ENCODE data around the gene TMEM43. TPM values are rescaled to one million over a fixed set of nuclear protein-coding genes. Genes with fewer than 3 reads are reported as not detected.

Gene TMEM43
- total RNA-seq, 1 donor from 2014 or later: 79.2 TPM

DNA sequence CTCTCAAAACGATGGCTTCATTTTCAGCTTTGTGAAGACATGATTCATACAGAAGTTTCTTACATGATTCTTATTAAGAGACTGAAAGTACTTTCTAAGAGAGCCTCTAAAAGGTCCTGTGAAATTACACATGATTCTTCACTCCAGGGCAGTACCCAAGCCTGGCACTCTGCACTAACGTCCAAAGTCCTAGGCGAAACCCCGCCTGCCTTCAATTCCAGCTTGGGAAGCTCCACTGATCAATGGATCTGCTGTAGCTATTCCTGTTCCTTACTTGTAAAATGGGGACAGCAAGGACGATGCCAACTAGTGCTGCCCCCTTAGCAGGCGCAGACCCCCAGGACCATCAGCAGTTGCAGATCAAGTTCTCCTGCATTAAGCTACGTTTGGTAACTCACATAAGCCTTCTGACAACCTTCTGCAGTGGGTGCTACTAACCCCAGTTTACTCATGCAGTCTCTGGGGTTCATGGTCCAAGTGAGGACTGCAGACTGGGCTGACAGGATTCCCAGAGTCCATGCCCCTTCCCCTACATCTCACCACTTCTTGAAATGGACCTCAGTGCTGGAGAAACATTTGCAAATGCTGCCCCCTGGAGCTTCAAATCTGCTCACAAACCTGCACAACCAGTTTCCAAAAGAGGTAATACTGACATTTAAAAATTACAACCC is 10.8 kb upstream of the TMEM43 start:
- H3K9ac ChIP-seq (ENCODE audit: low read length): no peak overlapping the region
- FAIRE-seq: no peak
- no peaks in the 10 kb centered on the region for H3K9me3 ChIP-seq (ENCODE audit: insufficient read depth, low read depth, low read length)
- H3K79me2 ChIP-seq (ENCODE audit: insufficient read depth, low read length): no peaks in the 10 kb centered on the region
- no peaks in the 10 kb centered on the region for H3K27me3 Mint-ChIP-seq (ENCODE audit: low read depth, unreplicated experiment)
- no peak overlapping the region for H3K4me3 Mint-ChIP-seq (ENCODE audit: unreplicated experiment)
- no peak for TF ChIP-seq EZH2 (IDR thresholded peaks at IDR 0.05; ENCODE audit: insufficient read depth, low read length)
- no peak for TF ChIP-seq CTCF (IDR thresholded peaks at IDR 0.05; ENCODE audit: insufficient read depth, low read depth, low read length)
- H3K36me3 ChIP-seq (ENCODE audit: insufficient read depth, low read length): peaks cover 18% of the 10 kb centered on the region
- no peak for DNase-seq (ENCODE audit: low read depth)
- H4K20me1 ChIP-seq (ENCODE audit: insufficient read depth, low read length): peaks cover 5% of the 10 kb centered on the region
- no peak overlapping the region for H3K4me2 ChIP-seq (ENCODE audit: low read length)
- H3K27ac ChIP-seq (ENCODE audit: low read depth, low read length): no peak overlapping the region
- H3K4me1 Mint-ChIP-seq (ENCODE audit: low read depth, unreplicated experiment): no peaks in the 10 kb centered on the region
- H3K27me3 ChIP-seq (ENCODE audit: insufficient read depth, low read length): no peaks in the 10 kb centered on the region
- H2AFZ ChIP-seq (ENCODE audit: low read depth, low read length): no peak overlapping the region
- H3K36me3 Mint-ChIP-seq (ENCODE audit: low read depth, unreplicated experiment): peaks cover 18% of the 10 kb centered on the region
- peaks cover 1% of the 10 kb centered on the region for H3K9me3 Mint-ChIP-seq (ENCODE audit: unreplicated experiment)
- H3K4me1 ChIP-seq (ENCODE audit: insufficient read depth, low read length): no peaks in the 10 kb centered on the region
- H3K4me3 ChIP-seq (ENCODE audit: insufficient read depth, low read depth, low read length): no peak overlapping the region
- no peak overlapping the region for H3K27ac Mint-ChIP-seq (ENCODE audit: unreplicated experiment)

GRCh38 chr3:14117468-14118399 is 7.1 kb upstream of the TMEM43 start:
- no peaks in the 10 kb centered on the region for H3K4me1 ChIP-seq (ENCODE audit: insufficient read depth, low read length)
- no peaks in the 10 kb centered on the region for H3K9me3 ChIP-seq (ENCODE audit: insufficient read depth, low read depth, low read length)
- Mint-ChIP-seq H3K36me3 (ENCODE audit: low read depth, unreplicated experiment) (peaks cover 14% of the 10 kb centered on the region), H3K4me3 (ENCODE audit: unreplicated experiment) (no peak overlapping the region), H3K27me3 (ENCODE audit: low read depth, unreplicated experiment) (no peaks in the 10 kb centered on the region), H3K9me3 (ENCODE audit: unreplicated experiment) (no peaks in the 10 kb centered on the region), H3K27ac (ENCODE audit: unreplicated experiment) (peak overlapping the region; percentile 18), H3K4me1 (ENCODE audit: low read depth, unreplicated experiment) (peaks cover 6% of the 10 kb centered on the region)
- no peaks in the 10 kb centered on the region for H3K27me3 ChIP-seq (ENCODE audit: insufficient read depth, low read length)
- H3K4me2 ChIP-seq (ENCODE audit: low read length): no peak overlapping the region
- peaks cover 15% of the 10 kb centered on the region for H3K36me3 ChIP-seq (ENCODE audit: insufficient read depth, low read length)
- no peak for DNase-seq (ENCODE audit: low read depth)
- H2AFZ ChIP-seq (ENCODE audit: low read depth, low read length): no peak overlapping the region
- FAIRE-seq: no peak
- H3K9ac ChIP-seq (ENCODE audit: low read length): no peak overlapping the region
- no peaks in the 10 kb centered on the region for H3K79me2 ChIP-seq (ENCODE audit: insufficient read depth, low read length)
- H4K20me1 ChIP-seq (ENCODE audit: insufficient read depth, low read length): peaks cover 5% of the 10 kb centered on the region
- no peak overlapping the region for H3K4me3 ChIP-seq (ENCODE audit: insufficient read depth, low read depth, low read length)
- TF ChIP-seq EZH2 (IDR thresholded peaks at IDR 0.05; ENCODE audit: insufficient read depth, low read length) (no peak), CTCF (IDR thresholded peaks at IDR 0.05; ENCODE audit: insufficient read depth, low read depth, low read length) (no peak)
- H3K27ac ChIP-seq (ENCODE audit: low read depth, low read length): no peak overlapping the region

Measured in astrocyte (in vitro differentiated cells and primary cell).